H1 (cell line): ENCODE data around the gene SLC43A1. TPM values are rescaled to one million over a fixed set of nuclear protein-coding genes. Genes with fewer than 3 reads are reported as not detected.

Source experiments
- CTCF ChIA-PET: fragments of 300-600 bp; sonication (Branson Sonifier 250); formaldehyde crosslinking; loops from one replicate; lab custom pipeline; 2021; ENCODE audit not compliant: partially characterized antibody; lab: Charles Lee
- POLR2A ChIA-PET: fragments of 300-600 bp; sonication (Branson Sonifier 250); formaldehyde crosslinking; loops from one replicate; lab custom pipeline; 2021; ENCODE audit warnings: inconsistent platforms; ENCODE audit not compliant: partially characterized antibody; lab: Charles Lee
- DNase-seq, 2 experiments: peaks; one replicate each; pipeline versions ENCODE4 v3.0.0 to v3.0.0-alpha.2; 2010 to 2022; ENCODE audit warnings: low spot score in 2 of 2, low read depth in 1 of 2, mixed read lengths in 1 of 2
- FAIRE-seq: peaks from 2 replicates; lab custom pipeline; 2011; peaks lifted over from hg19 to GRCh38; lab: Jason Lieb, UNC
- H2AFZ ChIP-seq: 2 replicates; pipeline ENCODE4 v1.8.1; 2012; ENCODE audit warnings: low read length, inconsistent platforms
- H2AK5ac ChIP-seq: 2 replicates; pipeline ENCODE4 v1.6.1; 2013; ENCODE audit warnings: low read depth, low read length
- H2BK120ac ChIP-seq: replicated peaks from 2 replicates; pipeline ENCODE3; 2013; ENCODE audit warnings: low read depth, low read length, inconsistent platforms
- H2BK12ac ChIP-seq: 2 replicates; pipeline ENCODE4 v1.6.1; 2013; ENCODE audit warnings: low read depth, low read length
- H2BK15ac ChIP-seq: 2 replicates; pipeline ENCODE4 v1.6.1; 2013; ENCODE audit warnings: low read length
- H2BK20ac ChIP-seq: 2 replicates; pipeline ENCODE4 v1.6.1; 2013; ENCODE audit warnings: low read length
- H2BK5ac ChIP-seq: 2 replicates; pipeline ENCODE4 v1.6.1; 2013; ENCODE audit warnings: low read depth, low read length
- H3K14ac ChIP-seq: 2 replicates; pipeline ENCODE4 v1.6.1; 2013; ENCODE audit warnings: inconsistent platforms; ENCODE audit not compliant: insufficient read length
- H3K18ac ChIP-seq: 2 replicates; pipeline ENCODE4 v1.6.1; 2013; ENCODE audit warnings: low read length; ENCODE audit errors: extremely low read depth
- H3K23ac ChIP-seq: 2 replicates; pipeline ENCODE4 v1.6.1; 2013; ENCODE audit warnings: inconsistent platforms; ENCODE audit not compliant: insufficient read length
- H3K23me2 ChIP-seq: 2 replicates; pipeline ENCODE4 v1.6.1; 2013; ENCODE audit warnings: low read depth, low read length
- H3K27ac ChIP-seq: 2 replicates; pipeline ENCODE4 v1.6.1; 2011; ENCODE audit warnings: low read depth, low read length, inconsistent platforms
- H3K27me3 ChIP-seq, 4 experiments: replicated peaks in 1 of 4; 1 replicate in 1 of 4; 2 replicates in 3 of 4; pipeline versions ENCODE4 v1.6.1 to v1.8.1; 2011 to 2013; ENCODE audit warnings: low read length in 3 of 4, mild to moderate bottlenecking in 3 of 4, inconsistent platforms in 2 of 4, mixed read lengths in 2 of 4, moderate library complexity in 1 of 4; ENCODE audit not compliant: control insufficient read depth in 3 of 4, insufficient read depth in 3 of 4; ENCODE audit errors: extremely low read depth in 1 of 4
- H3K36me3 ChIP-seq, 4 experiments: 2 replicates each; pipeline versions ENCODE4 v1.6.1 to v1.8.1; 2011 to 2013; ENCODE audit warnings: mild to moderate bottlenecking in 4 of 4, low read length in 3 of 4, moderate library complexity in 2 of 4, control low read depth in 1 of 4, inconsistent platforms in 1 of 4; ENCODE audit not compliant: insufficient read depth in 4 of 4, control insufficient read depth in 2 of 4
- H3K4ac ChIP-seq: replicated peaks from 2 replicates; pipeline ENCODE3; 2013; ENCODE audit warnings: low read length, low read depth, mixed read lengths, inconsistent platforms; ENCODE audit not compliant: insufficient read length
- H3K4me1 ChIP-seq, 4 experiments: replicated peaks in 1 of 4; 1 replicate in 1 of 4; 2 replicates in 3 of 4; pipeline versions ENCODE4 v1.6.1 to v1.8.1; 2011 to 2013; ENCODE audit warnings: low read length in 3 of 4, inconsistent platforms in 2 of 4, mixed read lengths in 1 of 4; ENCODE audit not compliant: insufficient read depth in 4 of 4, control insufficient read depth in 3 of 4
- H3K4me2 ChIP-seq, 2 experiments: 2 replicates each; pipeline versions ENCODE4 v1.6.1 to v1.8.1; 2011 to 2013; ENCODE audit warnings: low read depth in 2 of 2, low read length in 2 of 2, control low read depth in 1 of 2, inconsistent platforms in 1 of 2, mild to moderate bottlenecking in 1 of 2; ENCODE audit not compliant: insufficient read depth in 1 of 2
- H3K4me3 ChIP-seq, 4 experiments: fragments of 200-600, 300-600 bp in 1 of 4; sonication (generic), shearing (Covaris generic), sonication (Bioruptor Twin) in 1 of 4; 2 replicates each; pipeline versions ENCODE4 v1.5.1 to v1.8.1; 2011 to 2016; ENCODE audit warnings: low read length in 4 of 4, low read depth in 3 of 4, control low read depth in 2 of 4, inconsistent platforms in 2 of 4, mild to moderate bottlenecking in 2 of 4, mixed read lengths in 1 of 4, moderate library complexity in 1 of 4; ENCODE audit not compliant: insufficient read depth in 2 of 4; ENCODE audit errors: extremely low read depth in 1 of 4
- H3K56ac ChIP-seq: replicated peaks from 2 replicates; pipeline ENCODE3; 2013; ENCODE audit warnings: low read depth, mild to moderate bottlenecking, mixed read lengths, low read length, inconsistent platforms; ENCODE audit not compliant: insufficient read length
- H3K79me1 ChIP-seq: 2 replicates; pipeline ENCODE4 v1.6.1; 2013; ENCODE audit warnings: low read depth, low read length, control low read depth
- H3K79me2 ChIP-seq, 2 experiments: 2 replicates each; pipeline versions ENCODE4 v1.6.1 to v1.8.1; 2012 to 2013; ENCODE audit warnings: low read length in 2 of 2, mild to moderate bottlenecking in 2 of 2, inconsistent platforms in 1 of 2; ENCODE audit not compliant: insufficient read depth in 2 of 2, control insufficient read depth in 1 of 2
- H3K9ac ChIP-seq, 4 experiments: replicated peaks in 1 of 4; 1 replicate in 1 of 4; 2 replicates in 3 of 4; pipeline versions ENCODE4 v1.6.1 to v1.8.1; 2011 to 2013; ENCODE audit warnings: low read depth in 3 of 4, low read length in 3 of 4, control low read depth in 2 of 4, mild to moderate bottlenecking in 2 of 4, moderate library complexity in 2 of 4, inconsistent platforms in 1 of 4; ENCODE audit errors: extremely low read depth in 1 of 4
- H3K9me3 ChIP-seq, 2 experiments: 2 replicates each; pipeline versions ENCODE4 v1.6.1 to v1.8.1; 2012 to 2013; ENCODE audit warnings: mild to moderate bottlenecking in 2 of 2, moderate library complexity in 2 of 2, control low read depth in 1 of 2, inconsistent platforms in 1 of 2, low read depth in 1 of 2, low read length in 1 of 2, mixed read lengths in 1 of 2; ENCODE audit not compliant: insufficient read depth in 2 of 2
- H4K20me1 ChIP-seq, 2 experiments: replicated peaks in 1 of 2; 2 replicates each; pipeline versions ENCODE3 to v1.8.1; 2011 to 2013; ENCODE audit warnings: inconsistent platforms in 2 of 2, low read length in 2 of 2, mild to moderate bottlenecking in 1 of 2; ENCODE audit not compliant: insufficient read depth in 2 of 2, control insufficient read depth in 1 of 2
- H4K5ac ChIP-seq: 2 replicates; pipeline ENCODE4 v1.6.1; 2013; ENCODE audit warnings: low read length, low read depth, mixed read lengths, inconsistent platforms; ENCODE audit not compliant: insufficient read length
- H4K8ac ChIP-seq: 2 replicates; pipeline ENCODE4 v1.8.0; 2013; ENCODE audit warnings: mild to moderate bottlenecking, moderate library complexity, low read length, inconsistent platforms; ENCODE audit not compliant: insufficient read depth; ENCODE audit errors: extremely low read depth
- H4K91ac ChIP-seq: replicated peaks from 2 replicates; pipeline ENCODE3; 2013; ENCODE audit warnings: low read length, mixed read lengths, inconsistent platforms; ENCODE audit not compliant: insufficient read length
- BCL11A ChIP-seq, 2 experiments: IDR thresholded peaks; one replicate each; pipeline ENCODE4 v1.6.1; 2011; ENCODE audit warnings: low read depth in 2 of 2, low read length in 2 of 2, mild to moderate bottlenecking in 2 of 2
- CBX8 ChIP-seq: fragments of 300-800, 300-1000 bp; sonication (generic); IDR thresholded peaks from 2 replicates; pipeline ENCODE4 v1.7.1; 2016; ENCODE audit warnings: low read depth, low read length, borderline replicate concordance
- CREB1 ChIP-seq: IDR thresholded peaks from 2 replicates; pipeline ENCODE4 v1.6.1; 2012; ENCODE audit warnings: inconsistent platforms
- CTBP2 ChIP-seq: IDR thresholded peaks from 2 replicates; pipeline ENCODE4 v1.7.0; 2011; ENCODE audit warnings: borderline replicate concordance, mild to moderate bottlenecking, moderate library complexity, mixed read lengths, low read length; ENCODE audit not compliant: insufficient read depth, insufficient read length
- MAFK ChIP-seq: IDR thresholded peaks from 2 replicates; pipeline ENCODE4 v1.6.1; 2012; ENCODE audit warnings: low read depth, mild to moderate bottlenecking, improper control_type of control experiment, low read length
- NRF1 ChIP-seq: IDR thresholded peaks from 2 replicates; pipeline ENCODE4 v1.6.1; 2011; ENCODE audit warnings: mild to moderate bottlenecking, low read depth, low read length, improper control_type of control experiment
- SUZ12 ChIP-seq: fragments of 200-600 bp; sonication (generic); IDR thresholded peaks from 2 replicates; pipeline ENCODE4 v1.6.1; 2012; ENCODE audit warnings: mild to moderate bottlenecking, inconsistent platforms, low read length, moderate library complexity, mixed read lengths
- YY1 ChIP-seq: IDR thresholded peaks from 2 replicates; pipeline ENCODE4 v1.6.1; 2011; ENCODE audit warnings: low read depth, mild to moderate bottlenecking, low read length
- WGBS, 2 experiments: shearing (Covaris generic) in 1 of 2; methylation state at CpG; one replicate each; pipeline versions ENCODE4 v1.1.6 to v1.1.7; 2013 to 2015; ENCODE audit warnings: low lambda C conversion rate in 2 of 2, mixed read lengths in 2 of 2, inconsistent platforms in 1 of 2, low coverage in 1 of 2, missing lambda C conversion rate in 1 of 2; ENCODE audit not compliant: insufficient replicate concordance in 2 of 2, insufficient coverage in 1 of 2, insufficient read length in 1 of 2; ENCODE audit errors: extremely low coverage in 1 of 2, missing lambda C conversion rate in 1 of 2; 5-methylcytosine and 5-hydroxymethylcytosine counted together
- polyA plus RNA-seq, 7 experiments: library from polyadenylated mRNA; depleted of rRNA in 3 of 7; stranded (reverse) in 5 of 7; unstranded in 2 of 7; fragments of >200 nt in 5 of 7; fragments of 200-250 nt in 2 of 7; gene quantifications; 1 replicate in 5 of 7; 2 replicates in 1 of 7; 4 replicates in 1 of 7; pipeline versions ENCODE4 v1.2.1 to v1.2.3, GENCODE V29; 2011 to 2013; ENCODE audit warnings: missing spikeins in 2 of 7, mixed read lengths in 2 of 7
- total RNA-seq: library from RNA; stranded (reverse); fragmentation: NEBNext Ultra II Directional; extraction: Animal tissue kit (Norgen Biotek cat#: 25700); gene quantifications from 2 replicates; pipeline ENCODE4 v1.2.1, GENCODE V29; 2021
- TF ChIP-seq, protein P1 (sequence below): IDR thresholded peaks from 2 replicates; pipeline ENCODE4 v1.6.1; 2011; ENCODE audit warnings: low read depth, mild to moderate bottlenecking, low read length; ENCODE audit not compliant: insufficient read depth

Gene SLC43A1
- total and polyA plus RNA-seq, 2 of the 8 experiments (the other 6 are each of a cell fraction or from before 2014, with no cell fraction given): 34.5 to 58.0 TPM

DNA sequence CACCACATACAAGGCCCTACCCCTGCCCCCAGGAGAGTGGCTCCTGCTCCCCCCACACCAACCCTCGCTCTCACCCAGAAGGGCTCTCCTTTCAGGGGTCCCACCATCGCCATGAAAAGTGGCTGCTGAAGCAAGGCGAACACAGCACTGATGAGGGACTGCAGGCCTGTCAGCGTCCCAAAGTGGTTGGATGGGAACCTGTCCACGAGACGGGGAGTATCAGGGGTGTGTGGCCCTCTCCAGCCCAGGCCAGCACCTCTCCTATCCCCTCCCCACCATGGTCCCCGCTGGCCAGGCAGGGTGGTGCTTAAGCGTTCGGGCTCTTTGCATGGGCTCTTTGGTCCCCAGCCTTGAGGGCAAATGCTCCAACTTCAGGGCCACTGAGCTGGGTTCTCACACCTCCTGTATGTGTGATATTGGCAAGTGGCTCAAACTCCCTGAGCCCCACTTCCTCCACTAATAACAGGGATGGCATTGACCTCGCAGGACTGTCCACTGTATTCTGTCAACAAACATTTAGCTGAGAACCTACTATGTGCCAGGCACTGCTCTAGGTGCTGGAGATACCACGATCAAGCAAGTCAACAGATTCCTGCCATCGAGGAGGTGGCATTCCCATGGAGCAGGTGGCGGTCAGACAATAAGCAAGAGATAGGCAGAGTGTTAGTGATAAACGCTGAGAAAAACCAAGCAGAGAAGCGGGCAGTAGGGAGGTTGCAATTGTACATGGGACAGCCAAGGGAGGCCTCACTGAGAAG is 28.3 kb downstream of the SLC43A1 start:
- H3K4ac ChIP-seq: no peak overlapping the region

More for the DNA sequence above, 28.3 kb downstream of the SLC43A1 start:
- TF ChIP-seq YY1 (no peak), CBX8 (no peak), BCL11A (IDR thresholded peaks at IDR 0.05; ENCODE audit: low read depth in 2 of 2, low read length in 2 of 2) (no peak), MAFK (no peak), SUZ12 (no peak), NRF1 (no peak), CTBP2 (no peak), CREB1 (no peak)
- TF ChIP-seq, protein P1, sequence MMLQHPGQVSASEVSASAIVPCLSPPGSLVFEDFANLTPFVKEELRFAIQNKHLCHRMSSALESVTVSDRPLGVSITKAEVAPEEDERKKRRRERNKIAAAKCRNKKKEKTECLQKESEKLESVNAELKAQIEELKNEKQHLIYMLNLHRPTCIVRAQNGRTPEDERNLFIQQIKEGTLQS: no peak
- TF ChIP-seq, all 59 proteins: peak for 0
- no peak overlapping the region for H2AFZ ChIP-seq
- WGBS, 2 experiments: 90% methylated on average over 15 of the region's 15 CpGs; no CpG with 5 or more reads in 1 of the 2 experiments
- H3K36me3 ChIP-seq: peaks cover 0 to 9% (median 1%) of the 10 kb centered on the region in 4 experiments; a peak in 3 of 8 replicates
- CTCF ChIA-PET: interaction anchor here (0.8 to 33.7 kb wide), 7 partner anchors 9 to 332 kb away, joined by 3 to 1146 read pairs (median 5); partner anchors contain the start of genes RTN4RL2, SLC43A1, SMTNL1 and TIMM10
- H3K9me3 ChIP-seq: no peaks in the 10 kb centered on the region
- H2BK12ac ChIP-seq: no peak overlapping the region
- no peak overlapping the region for H3K56ac ChIP-seq
- H3K27ac ChIP-seq: no peak overlapping the region
- H2BK20ac ChIP-seq: no peak overlapping the region
- no peak overlapping the region for H3K9ac ChIP-seq
- H3K18ac ChIP-seq: no peak overlapping the region
- no peak overlapping the region for H2BK15ac ChIP-seq
- H3K4me2 ChIP-seq: no peak overlapping the region
- no peak overlapping the region; the same call in 1 of the 2 replicates for H4K8ac ChIP-seq
- H3K4me1 ChIP-seq: peaks cover 0 to 7% (median 2%) of the 10 kb centered on the region in 4 experiments; a peak in 5 of 7 replicates
- H2BK5ac ChIP-seq: no peak overlapping the region
- no peaks in the 10 kb centered on the region for H3K79me2 ChIP-seq
- H3K23ac ChIP-seq: no peak overlapping the region
- peaks cover 0 to 3% (median 2%) of the 10 kb centered on the region in 4 experiments; a peak in 5 of 7 replicates for H3K27me3 ChIP-seq
- H2BK120ac ChIP-seq: no peak overlapping the region
- no peak overlapping the region for H3K14ac ChIP-seq
- no peak overlapping the region for H2AK5ac ChIP-seq
- no peak overlapping the region for H4K91ac ChIP-seq
- FAIRE-seq (no peak), DNase-seq (no peak)
- POLR2A ChIA-PET: interaction anchor here (0.9 to 11.2 kb wide), 5 partner anchors 12 to 81 kb away, joined by 3 to 141 read pairs (median 5); partner anchors contain the start of genes RTN4RL2 and UBE2L6
- H3K4me3 ChIP-seq: no peak overlapping the region
- H3K79me1 ChIP-seq: no peaks in the 10 kb centered on the region
- no peak overlapping the region for H4K5ac ChIP-seq
- H3K23me2 ChIP-seq: peaks cover 3% of the 10 kb centered on the region; the same call in 1 of the 2 replicates
- peaks cover 0 to 2% of the 10 kb centered on the region in 2 experiments for H4K20me1 ChIP-seq
